DOHH2 (cell line): Measurements from ENCODE around the gene ZSCAN29.

Experiments
- EZH2phosphoT487 ChIP-seq: fragments of 200-600 bp; sonication (generic); IDR thresholded peaks from 2 replicates; pipeline ENCODE4 v1.6.1; 2017; ENCODE audit warnings: borderline replicate concordance, mild to moderate bottlenecking, antibody characterized with exemption, low read length, moderate library complexity, mixed read lengths
- TF ChIP-seq, protein P1 (sequence below): fragments of 200-600 bp; sonication (generic); IDR thresholded peaks from one replicate; pipeline ENCODE4 v1.5.1; 2014; ENCODE audit warnings: antibody characterized with exemption, mild to moderate bottlenecking, low read depth, low read length; ENCODE audit not compliant: poor library complexity, severe bottlenecking

DNA sequence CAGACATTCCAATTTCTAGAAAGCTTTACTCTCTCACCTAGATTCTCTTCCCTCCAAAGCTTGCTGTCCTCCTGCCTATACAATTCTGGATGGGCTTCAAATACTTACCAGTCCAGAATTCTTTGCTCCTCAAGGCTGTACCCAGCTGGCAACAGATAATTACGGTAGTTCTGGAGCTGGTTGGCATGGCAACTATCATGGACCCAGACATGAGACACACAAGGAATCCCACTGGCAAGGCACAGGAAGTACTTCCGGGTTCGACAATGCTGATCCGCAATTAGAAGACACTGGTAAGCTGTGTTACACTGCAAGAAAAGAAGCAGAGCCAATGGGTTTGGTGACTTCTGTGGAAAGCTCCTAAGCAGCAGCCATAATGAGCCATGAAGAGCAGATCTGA, 37.9 kb upstream of the ZSCAN29 start:
- TF ChIP-seq, protein P1, sequence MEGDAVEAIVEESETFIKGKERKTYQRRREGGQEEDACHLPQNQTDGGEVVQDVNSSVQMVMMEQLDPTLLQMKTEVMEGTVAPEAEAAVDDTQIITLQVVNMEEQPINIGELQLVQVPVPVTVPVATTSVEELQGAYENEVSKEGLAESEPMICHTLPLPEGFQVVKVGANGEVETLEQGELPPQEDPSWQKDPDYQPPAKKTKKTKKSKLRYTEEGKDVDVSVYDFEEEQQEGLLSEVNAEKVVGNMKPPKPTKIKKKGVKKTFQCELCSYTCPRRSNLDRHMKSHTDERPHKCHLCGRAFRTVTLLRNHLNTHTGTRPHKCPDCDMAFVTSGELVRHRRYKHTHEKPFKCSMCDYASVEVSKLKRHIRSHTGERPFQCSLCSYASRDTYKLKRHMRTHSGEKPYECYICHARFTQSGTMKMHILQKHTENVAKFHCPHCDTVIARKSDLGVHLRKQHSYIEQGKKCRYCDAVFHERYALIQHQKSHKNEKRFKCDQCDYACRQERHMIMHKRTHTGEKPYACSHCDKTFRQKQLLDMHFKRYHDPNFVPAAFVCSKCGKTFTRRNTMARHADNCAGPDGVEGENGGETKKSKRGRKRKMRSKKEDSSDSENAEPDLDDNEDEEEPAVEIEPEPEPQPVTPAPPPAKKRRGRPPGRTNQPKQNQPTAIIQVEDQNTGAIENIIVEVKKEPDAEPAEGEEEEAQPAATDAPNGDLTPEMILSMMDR: no peak
- no peak for TF ChIP-seq EZH2phosphoT487
